ENCODE measurements around the gene TYRO3.

DNA sequence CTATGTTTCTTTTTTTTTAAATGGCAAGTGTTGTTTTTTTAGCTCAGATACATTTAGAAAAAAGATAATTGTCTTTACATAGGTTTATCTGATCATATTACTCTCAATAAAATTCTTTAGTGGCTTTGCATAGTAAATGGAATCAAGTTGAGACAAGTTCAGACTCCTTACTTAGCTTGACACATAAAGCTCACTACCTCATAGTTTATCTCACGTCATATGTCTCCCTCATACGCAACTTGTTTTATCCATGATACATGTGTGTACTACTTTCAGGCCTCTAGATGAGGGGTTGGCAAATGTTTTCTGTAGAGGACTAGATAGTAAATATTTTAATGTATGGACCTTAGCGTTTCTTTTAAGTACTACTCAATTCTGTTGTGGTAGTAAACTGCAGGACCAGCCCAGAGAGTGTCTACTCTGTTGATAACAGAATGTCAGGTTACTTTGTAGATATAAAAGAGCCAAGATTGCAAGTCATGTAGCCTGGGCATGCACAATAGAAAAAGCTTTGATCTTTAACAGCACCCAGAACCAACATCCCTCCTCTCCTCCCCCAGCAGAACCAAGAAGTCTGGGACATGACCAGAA lies 73.0 kb downstream of the TYRO3 start:
- TF ChIP-seq, protein P1, sequence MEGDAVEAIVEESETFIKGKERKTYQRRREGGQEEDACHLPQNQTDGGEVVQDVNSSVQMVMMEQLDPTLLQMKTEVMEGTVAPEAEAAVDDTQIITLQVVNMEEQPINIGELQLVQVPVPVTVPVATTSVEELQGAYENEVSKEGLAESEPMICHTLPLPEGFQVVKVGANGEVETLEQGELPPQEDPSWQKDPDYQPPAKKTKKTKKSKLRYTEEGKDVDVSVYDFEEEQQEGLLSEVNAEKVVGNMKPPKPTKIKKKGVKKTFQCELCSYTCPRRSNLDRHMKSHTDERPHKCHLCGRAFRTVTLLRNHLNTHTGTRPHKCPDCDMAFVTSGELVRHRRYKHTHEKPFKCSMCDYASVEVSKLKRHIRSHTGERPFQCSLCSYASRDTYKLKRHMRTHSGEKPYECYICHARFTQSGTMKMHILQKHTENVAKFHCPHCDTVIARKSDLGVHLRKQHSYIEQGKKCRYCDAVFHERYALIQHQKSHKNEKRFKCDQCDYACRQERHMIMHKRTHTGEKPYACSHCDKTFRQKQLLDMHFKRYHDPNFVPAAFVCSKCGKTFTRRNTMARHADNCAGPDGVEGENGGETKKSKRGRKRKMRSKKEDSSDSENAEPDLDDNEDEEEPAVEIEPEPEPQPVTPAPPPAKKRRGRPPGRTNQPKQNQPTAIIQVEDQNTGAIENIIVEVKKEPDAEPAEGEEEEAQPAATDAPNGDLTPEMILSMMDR (IDR thresholded peaks at IDR 0.05; ENCODE audit: insufficient read depth, low read depth, low read length) = no peak
- no peak for TF ChIP-seq EZH2 (IDR thresholded peaks at IDR 0.05; ENCODE audit: insufficient read depth, low read length)
